Measurements from ENCODE around the gene MMAB.

Gene MMAB

DNA sequence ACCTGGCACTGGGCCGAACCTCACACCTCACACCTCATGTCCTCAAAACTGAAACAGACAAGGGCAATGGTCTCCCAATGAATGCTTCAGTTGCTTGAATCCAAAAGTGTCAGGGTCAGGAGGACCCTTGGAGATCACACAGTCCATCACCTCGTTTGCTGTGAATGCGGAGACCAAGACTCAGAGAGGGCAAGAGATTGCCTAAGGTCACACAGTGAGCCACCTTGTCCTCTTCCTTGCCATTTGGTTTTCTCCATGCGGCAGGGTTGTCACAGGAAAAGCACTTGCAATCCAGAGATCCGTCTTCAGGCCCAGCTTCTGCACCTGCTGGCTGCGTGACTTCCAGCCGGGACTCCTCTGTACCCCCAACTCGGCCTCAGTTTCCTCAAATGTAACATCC, 28.3 kb upstream of the MMAB start:
- no peak for DNase-seq

DNA sequence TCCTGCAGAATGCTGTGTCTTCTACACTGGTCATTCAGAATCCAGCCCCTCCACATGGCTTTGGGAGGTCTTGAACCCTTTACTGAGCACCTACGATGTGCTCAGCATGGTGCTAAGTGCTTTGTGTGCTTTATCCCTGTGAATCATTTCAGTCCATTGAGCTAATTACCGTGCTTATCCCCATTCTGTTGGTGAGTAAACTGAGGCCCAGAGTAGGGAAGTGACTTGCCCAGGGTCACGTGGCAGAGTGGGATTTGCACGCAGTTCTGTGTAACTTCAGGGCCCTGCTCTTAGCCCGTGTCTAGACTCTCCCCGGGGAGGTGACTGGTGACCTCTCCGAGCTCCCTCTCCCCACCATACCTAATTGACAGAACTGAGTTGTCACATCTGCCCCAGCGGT, 27.7 kb upstream of the MMAB start:
- no peak for DNase-seq

DNA sequence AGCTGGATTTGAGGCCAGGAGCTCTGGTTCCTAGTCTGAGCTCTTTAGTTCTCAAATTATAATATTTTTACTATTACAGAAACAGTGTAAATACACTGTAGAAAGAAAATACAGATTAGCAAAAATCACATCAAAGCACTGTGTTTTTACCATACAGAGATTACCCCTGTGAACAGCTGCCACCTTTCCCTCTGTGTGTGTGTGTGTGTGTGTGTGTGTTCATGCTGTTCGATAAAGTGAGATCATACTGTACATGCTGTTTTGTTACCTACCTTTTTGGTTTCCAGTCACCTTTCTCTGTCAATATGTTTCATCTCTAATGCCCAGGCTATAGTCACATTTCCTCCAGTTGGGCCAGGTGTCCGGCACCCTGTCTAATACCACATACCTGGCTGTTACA, 27.2 kb upstream of the MMAB start:
- DNase-seq, result no peak

DNA sequence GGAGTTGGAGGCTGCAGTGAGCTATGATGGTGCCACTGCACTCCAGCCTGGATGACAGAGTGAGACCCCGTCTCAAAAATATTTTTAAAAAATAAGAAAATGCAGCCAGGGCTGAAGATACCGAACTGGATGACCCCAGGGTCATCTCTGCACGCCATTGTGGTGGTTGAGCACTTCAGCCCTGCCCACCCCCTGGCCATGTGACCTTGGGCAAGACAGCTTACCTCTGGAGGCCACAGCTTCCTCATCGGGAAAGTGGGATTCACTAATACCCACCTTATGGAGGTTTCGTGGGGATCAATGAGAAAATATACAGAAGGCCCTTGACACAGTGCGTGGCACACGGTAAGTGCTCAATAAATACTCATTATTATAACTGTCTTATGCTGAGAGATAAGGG, 25.8 kb upstream of the MMAB start:
- no peak for DNase-seq

DNA sequence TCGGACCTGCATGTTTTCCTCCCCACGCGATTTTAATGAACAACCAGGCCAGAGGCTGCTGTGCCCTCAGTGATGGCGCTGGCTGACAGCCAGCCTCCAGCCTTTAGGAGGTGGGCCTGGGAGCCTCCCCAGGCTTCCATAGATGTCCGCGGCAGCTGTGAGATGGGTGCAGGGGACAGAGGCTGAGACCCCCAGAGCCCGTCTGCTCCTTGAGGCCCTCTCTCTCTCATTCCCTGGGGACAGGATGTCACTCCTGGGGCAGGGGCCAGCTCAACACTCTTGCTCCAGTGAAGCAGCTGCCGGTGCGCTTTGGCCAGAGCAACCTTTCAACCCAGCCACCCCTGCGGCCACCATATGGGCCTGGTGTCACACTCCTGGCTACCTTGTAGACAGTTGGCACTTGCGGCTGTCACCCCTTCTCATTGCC, 25.1 kb upstream of the MMAB start:
- no peak for DNase-seq

DNA sequence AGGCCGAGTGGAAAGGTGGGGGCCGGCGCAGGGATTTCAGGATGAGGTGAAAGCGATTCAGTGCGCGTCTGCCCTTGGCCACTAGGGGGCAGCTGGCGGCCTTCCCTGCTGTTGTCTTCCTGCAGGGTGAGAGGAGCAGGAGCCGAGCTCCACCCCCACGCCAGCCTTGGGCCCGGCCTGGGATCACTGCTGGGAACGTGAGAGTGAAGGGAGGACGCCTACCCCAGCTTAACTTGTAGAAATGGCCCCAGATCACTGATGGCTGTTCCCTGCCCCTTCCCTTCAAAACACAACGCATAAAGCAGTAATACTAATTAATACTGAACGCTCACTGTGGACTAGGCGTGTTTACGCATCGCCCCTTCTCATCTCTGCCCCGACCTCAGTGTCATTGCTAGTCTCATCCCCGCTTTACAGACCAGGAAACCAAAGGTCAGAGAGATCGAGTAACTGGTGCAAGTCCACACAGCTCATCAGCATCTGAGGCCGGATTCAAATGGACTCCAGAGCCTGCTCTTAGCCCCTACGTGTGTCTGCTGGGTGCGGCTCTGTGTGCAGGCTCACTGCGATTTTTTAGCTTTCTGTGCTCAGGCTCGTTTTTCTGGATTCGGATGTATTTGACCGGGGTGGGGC, 24.6 kb upstream of the MMAB start:
- no peak for DNase-seq

DNA sequence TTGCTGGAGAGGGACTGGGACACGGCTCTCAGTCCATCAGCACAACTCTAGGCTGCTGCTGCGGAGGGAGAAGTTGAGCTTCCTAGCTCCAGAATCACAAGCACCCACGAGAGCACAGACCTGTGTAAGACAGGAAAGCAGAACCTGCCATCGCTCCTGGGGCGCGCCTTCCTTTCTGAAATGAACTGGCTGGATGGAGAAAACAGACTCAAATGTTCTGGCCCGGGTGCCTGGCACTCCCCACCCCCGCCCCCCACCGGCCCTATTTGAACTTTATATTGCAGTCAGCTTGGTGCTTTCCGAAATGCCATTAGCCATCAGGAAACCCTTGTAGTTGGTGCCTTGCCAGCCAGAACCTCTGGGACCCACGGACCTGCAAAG, 24.1 kb upstream of the MMAB start:
- DNase-seq, result no peak

DNA sequence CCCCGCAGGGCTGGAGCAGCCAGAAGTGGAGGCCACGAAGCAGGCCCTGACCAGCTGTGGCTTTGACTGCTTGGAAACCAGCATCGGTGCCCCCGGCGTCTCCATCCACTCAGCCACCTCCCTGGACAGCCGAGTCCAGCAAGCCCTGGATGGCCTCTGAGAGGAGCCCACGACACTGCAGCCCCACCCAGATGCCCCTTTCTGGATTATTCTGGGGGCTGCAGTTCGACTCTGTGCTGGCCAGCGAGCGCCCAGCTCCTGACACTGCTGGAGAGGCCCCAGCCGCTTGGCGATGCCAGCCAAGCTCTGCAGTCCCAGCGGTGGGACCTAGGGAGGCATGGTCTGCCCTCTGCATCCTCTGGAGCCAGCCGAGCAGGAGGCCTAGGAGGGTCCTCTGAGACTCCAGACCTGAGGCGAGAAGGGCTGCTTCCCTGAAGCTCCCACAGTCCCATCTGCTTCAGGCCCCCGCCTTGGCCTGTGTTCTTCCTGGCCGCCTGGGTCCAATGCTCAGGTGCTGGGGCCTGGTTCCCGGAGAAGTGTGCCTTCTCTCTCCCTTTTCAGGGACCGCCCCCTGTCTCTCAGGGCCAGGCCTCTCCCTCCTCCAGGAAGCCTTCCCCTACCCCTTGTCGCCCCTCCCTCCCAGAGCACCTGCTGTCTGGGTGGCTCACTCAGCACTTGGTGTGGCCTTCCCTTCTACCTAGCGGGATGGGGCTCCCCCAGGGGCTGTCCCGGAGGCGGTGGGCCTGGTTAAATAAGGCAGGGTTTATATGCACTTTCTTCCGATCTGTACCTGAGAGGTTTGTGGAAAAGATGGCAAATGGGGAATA, 23.3 kb upstream of the MMAB start:
- DNase-seq, result no peak

DNA sequence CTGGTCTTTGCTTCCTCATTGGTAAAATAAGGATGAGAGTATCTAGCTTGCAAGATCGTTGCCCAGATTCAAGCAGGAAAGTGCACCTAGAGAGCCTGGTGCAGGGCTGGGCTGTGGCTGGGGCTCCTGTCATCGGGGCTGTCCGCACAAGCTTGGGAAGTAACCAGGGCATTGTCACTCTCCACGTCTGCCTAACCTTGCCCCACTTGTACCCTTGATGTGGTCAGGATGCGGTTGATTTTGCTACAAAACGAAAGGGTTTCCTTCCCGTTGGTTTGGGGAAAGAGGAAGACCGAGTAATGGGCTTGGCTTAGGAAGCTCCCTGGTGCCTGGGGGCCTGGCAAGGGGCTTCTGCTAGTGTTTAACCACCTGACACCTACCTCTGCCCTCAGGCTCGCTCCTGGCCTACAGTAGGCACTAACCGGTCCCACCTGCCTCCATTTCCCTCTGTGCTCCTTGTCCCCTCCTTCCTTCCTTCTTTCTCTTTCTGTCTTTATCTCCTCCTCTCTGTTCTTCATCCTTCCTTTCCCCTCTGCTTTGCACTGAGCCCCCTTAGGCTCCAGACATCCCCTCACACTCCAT, 22.1 kb upstream of the MMAB start:
- DNase-seq, result no peak

DNA sequence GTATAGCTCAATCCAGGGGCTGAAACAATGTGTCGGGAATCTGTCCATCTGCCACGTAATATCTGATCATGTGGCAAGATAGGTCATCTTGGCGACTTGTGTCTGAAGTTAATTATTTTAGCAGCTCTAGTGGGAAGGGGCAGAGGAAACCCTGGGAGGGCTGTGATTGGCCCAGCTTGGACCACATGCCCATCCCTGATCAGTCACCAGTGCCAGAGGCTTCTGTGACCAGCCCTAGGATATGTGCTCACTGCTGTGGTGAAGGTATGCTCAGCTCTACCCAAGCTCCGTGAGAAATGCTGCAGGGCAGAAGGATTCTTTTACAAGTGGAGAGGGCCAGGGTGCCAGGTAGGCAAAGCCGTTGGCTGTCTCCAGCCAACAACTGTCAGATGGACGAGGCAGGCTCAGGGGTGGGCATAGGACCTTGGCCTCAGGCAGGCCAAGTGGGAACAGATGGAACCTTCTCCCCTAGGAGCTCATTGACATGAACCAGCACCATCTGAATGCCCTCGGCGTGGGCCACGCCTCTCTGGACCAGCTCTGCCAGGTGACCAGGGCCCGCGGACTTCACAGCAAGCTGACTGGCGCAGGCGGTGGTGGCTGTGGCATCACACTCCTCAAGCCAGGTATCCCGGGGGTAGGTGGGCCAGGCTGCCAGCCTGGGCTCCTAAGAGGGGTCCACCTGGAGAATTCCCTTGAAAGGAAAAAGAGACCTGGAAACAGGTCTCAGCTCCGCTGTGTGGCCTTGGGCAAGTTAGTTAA, 21.4 kb upstream of the MMAB start:
- no peak for DNase-seq

DNA sequence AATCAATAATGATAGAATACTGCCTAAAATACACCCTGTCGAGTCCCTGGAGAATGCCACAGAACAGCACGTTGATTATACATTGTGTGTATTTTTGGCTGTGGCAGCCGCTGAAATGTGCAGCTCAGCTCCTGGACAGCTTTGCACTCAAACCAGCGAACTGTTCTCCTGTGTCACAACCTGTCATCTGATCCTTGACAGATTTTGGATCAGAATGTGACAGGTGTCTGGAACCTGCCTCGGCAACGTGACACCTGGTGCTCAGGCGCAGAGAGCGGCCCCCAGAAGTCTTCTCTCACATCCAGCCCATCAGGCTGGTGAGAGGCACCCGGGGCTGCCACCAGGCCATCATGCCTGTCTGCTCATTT, 19.6 kb upstream of the MMAB start:
- no peak for DNase-seq

DNA sequence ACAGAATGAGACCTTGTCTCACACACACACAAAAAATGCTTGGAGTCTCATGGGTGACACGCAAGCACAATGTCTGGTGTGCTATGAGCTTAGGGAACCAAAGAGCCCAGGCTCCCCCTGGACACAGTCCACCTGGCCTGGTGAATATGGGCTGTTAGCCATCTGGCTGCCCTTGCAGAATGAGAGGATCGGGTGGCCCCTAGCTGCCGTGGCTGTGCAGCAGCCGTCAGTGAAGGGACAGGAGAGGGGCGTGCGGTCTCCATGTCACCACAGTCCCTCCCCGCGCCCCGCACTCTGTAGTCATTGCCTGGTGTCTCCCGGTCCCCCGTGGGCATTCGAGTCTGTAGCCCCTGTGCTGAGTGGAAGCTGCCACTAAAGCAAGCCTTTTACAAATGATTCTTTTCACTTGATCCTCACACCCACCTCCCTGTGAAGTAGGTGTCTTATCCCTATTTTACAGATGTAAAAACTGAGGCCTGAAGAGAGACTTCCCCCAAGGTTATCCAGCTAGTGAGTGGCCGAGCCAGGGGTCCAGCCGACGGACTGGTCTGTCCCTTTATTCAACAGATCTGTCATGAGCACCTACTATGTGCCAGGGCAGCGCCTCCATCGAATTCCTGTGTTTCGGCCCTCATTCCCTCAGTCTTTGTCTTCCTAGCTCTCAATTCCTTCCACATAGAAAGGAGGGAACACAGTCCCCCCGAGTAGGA, 19.0 kb upstream of the MMAB start:
- no peak for DNase-seq

DNA sequence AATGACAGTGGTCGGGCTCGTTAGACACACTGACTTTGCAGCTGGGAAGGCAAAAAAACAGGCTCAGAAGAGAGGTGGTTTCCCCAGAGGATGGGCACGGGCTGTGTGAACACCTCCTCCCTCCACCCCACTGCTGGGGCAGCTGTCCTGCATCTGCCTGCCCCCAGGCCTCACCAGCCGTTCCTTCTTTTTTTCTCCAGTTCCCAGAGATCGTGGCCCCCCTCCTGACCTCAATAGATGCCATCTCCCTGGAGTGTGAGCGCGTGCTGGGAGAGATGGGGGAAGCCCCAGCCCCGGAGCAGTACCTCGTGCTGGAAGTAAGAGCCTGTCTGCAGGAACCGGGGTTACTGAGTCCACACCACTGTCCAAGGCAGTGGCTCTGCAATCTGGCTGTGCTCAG, 17.7 kb upstream of the MMAB start:
- DNase-seq, result no peak

DNA sequence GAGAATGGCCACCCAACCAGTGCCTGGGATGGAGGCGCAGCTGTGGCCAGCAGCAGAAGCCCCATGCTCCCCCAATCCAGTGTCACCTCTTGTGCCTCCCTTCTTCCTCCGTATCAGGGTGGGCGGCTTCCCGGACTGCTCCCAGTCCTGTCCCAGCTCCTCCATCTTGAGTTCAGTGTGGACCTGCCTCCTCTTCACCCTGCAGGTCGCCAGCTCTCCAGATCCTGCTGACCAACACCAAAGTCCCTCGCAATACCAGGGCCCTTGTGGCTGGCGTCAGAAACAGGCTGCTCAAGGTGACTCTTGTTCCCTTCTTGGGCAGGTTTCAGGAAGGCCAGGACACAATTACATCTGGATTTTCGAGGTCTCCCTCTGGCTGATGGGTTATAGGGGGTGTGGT, 17.3 kb upstream of the MMAB start:
- no peak for DNase-seq

DNA sequence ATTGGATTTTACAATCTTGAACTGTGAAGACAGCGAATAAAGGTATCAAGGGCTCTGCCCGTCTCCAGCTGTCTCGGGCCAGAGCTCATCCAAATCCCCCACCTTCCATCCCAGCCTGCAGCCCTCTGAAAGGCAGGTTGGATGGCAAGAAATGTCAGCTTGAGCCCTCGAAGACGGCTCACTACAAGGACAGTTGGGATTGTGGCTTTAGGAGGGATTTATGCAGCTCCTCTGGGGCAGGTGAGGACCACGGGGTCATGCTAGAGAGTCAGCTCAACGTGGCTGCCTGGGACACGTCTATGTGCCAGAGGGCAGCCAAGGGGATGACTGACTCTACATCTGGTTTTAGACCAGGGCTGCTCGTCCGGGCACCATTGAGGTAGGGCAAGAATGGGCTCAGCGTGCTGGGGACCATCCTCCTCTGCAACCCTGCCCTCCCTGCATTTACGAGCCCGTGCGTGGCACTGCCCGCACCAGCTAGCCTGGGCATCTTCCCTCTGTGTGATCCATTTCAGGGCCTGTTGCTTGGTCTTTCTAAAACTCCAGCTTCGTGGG, 16.5 kb upstream of the MMAB start:
- DNase-seq, result no peak

DNA sequence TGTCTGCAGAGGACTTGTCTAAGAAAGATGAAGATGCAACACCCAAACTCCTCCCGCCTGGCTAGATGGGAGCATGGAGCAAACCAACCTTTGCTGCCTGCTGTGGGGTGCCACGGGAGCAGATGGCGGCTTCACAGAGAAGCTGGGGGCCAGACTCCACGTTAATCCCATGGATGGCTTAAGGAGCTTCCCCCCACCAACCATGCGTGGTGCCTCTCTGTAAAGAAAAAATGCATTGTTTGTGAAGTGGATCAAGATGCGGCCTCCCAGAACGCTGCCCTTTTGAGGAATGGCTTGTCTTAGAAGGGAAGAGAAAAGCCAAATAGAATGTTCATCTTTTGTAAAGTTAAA, 15.9 kb upstream of the MMAB start:
- DNase-seq, result no peak

DNA sequence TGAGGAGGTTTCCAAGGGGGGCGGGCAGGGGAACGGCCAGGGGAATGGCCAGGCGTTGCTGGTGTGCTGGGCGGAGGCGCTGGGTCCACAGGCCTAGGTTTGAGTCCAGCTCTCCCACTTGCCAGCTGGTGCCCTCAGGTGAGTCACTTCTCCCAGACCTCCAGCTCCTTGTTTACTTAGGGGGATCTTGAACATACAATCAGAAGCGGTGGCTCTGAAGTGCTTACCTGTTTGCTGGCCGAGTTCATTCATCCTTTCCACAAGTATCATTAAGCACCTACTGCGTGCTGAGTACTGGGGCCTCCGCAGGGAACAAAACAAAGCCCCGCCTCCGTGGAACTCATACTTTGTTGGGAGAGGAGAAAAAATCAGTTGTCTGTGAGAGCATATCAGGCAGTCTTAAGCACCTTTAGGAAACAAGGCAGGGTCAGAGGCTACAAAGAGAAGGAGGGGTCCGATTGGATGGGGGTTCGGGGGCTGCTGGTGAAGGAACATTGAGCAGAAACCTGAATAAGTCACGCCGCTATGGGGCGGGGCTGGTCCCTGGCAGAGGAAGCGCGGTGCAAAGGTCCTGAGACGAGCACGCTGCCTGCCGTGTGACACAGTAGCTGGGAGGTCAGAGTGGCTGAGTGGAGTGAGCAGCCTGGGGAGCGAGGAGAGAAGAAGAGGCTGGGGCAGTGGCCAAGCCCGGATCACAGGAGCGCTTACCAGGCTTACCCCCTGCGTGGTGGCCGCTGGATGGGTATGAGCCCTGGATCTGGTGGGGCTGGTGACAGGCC, 15.3 kb upstream of the MMAB start:
- DNase-seq, result no peak

DNA sequence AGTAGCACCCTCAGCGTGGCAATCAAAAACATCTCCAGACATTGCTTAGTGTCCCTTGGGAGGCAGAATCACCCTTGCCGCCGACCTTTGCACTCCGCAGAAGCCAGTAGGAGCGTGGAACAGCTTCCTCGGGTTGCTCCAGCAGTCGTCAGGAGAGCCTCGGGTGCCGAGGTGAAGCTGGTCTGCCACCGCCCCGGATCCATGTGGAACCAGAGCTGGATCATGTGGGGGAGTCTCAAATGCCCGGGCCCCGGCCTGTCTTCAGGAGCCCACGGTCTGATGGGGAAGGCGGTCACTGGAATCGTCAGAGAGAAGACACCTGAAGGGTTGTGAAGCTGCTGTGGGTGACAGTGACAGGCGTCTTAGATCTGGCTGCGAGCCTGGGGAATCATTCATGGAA, 14.6 kb upstream of the MMAB start:
- DNase-seq, result no peak

DNA sequence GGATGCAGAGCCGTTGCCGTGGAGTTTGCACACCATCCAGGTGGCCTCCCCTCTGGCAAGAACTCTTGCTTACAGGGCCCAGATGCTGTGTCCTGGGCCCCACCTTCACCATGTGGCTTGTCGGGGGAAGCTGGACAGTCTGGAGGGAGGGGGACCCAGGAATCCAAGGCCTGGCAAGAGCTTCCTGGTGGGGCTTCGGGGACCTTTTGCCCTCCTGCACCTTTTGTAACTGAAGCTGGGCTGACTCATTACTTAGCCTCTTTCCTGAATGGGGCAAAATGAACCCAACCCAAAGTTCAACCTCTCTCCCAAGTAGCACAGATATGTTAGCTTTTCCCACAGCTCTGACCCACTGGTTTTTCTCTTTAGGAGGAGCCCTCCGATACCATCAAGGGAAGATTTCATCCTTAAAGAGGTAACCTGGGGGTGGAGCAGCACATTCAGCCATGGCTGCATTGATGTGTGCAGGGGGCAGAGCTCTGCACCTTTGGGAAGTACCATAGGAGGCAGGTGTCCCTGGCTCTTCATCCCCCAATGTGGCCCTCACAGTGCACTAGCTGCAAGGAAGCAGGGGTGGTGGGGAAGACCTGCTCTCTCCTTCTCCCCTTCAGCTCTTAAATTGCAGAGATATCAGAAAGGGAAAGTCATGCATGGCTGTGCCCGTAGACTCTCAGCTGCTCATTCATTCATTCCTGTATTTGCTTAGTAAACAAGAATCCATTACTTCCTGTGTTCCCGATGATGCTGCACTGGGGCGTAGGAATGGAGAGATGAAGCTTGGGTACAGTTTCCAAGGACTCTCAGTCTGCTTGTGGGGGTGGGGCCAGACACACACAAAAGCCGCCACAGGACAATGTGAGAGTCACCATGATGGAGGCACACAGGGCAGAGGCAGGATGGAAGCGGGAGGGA, 13.3 kb upstream of the MMAB start:
- DNase-seq, result no peak

DNA sequence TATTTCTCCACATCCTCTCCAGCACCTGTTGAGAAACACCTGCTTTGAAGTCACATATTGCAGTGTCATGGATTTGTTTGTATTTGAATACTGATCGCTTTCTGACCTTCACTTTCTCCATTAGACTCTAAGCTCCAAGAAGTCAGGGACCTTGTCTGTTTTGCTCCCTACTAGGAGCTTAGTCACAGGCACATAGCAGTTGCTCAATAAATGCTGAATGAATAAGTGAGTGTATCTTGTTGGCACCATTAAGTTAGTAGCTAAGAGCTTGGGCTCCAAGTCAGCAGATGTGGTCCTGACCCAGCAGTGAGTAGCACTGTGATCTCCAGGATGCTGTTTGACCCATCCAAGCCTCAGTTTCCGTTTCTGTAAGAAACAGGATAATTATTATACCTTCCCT, 10.4 kb upstream of the MMAB start:
- DNase-seq, result no peak

DNA sequence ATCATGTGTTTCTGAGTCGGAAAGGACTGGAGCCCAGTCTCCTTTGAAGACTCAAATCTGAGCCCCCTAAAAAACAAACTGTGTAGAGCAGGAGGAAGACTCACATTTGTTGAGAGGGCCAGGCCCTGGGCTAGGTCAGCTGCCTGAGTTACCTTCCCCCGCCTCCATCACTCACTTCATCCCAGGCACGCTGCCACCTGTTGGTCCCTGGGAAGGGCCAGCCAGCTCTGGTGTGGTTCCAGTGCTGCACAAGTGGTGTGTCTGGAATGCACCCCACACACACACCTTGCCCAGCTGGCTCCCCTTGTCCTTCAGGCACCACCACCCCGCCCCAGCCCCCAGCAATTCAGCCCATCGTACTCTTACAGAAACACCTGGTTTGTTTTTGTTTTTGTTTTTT, 9.3 kb upstream of the MMAB start:
- DNase-seq, result no peak
